Heart left ventricle (tissue), 13 donors: ENCODE measurements around the gene CTNND2.
"Not testable (repeated sequence)": the region's sequence is repeated elsewhere in the genome, so short reads cannot be mapped to it uniquely, and the experiment has no call there.

Source experiments
- POLR2A ChIP-seq, 2 donors: fragments of 450-650 bp; IDR thresholded peaks; one replicate each; pipeline ENCODE4 v1.6.1; 2017; ENCODE audit warnings: antibody characterized with exemption in 2 of 2, mild to moderate bottlenecking in 2 of 2, moderate library complexity in 2 of 2
- TF ChIP-seq, protein P1 (sequence below), 12 donors: fragments of 200-600 bp; sonication (generic) in 4 of 12; IDR thresholded peaks; one replicate each; pipeline versions ENCODE4 v1.5.0 to v1.8.0; 2018 to 2022; ENCODE audit warnings: antibody characterized with exemption in 12 of 12, mild to moderate bottlenecking in 5 of 12
- donor health status: ischemic (EF 13 %, LVEDD 7.1; RV severe dilation, severe dysfunction).
- donor health status: DM: no; HTN: yes; CAD: no.
- donor health status: DM: no; HTN: no; CAD: no.
- donor health status: ischemic (EF 25% LVEDD 6.9; RV normal size, moderate dysfunction).
- donor health status: ischemic (EF 25% LVEDD 5.7; RV mildly dilated, moderate dysfunction).
- donor health status: ischemic (EF 35%, LVEDD 5.7; RV mildly dilated, moderate dysfunction).
- donor health status: nonischemic (EF 11% LVEDD 7.7; RV severe dilation, severe dysfunction).
- donor health status: DM: yes; HTN: yes; CAD: no.
- donor health status: PGD.
- donor health status: ischemic (EF 29% LVEDD 5.4; RV normal size, mild dysfunction).
- donor health status: nonischemic (EF 23%, LVEDD 6.1; RV moderate dilation, normal function).

DNA sequence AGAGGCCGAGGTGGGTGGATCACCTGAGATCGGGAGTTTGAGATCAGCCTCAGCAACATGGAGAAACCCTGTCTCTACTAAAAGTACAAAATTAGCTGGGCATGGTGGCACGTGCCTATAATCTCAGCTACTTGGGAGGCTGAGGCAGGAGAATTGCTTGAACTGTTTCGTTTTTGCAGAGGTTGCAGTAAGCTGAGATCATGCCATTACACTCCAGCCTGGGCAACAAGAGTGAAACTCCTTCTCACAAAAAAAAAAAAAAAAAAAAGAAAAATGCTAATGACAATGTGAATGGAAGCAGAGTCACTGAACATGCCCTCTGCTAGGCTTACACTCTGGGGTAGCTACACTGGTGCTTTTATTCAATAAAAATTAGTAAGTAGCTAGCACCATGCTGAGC lies 899.7 kb downstream of the CTNND2 start:
- not testable (repeated sequence) for TF ChIP-seq POLR2A (IDR thresholded peaks at IDR 0.05)
- TF ChIP-seq, protein P1, sequence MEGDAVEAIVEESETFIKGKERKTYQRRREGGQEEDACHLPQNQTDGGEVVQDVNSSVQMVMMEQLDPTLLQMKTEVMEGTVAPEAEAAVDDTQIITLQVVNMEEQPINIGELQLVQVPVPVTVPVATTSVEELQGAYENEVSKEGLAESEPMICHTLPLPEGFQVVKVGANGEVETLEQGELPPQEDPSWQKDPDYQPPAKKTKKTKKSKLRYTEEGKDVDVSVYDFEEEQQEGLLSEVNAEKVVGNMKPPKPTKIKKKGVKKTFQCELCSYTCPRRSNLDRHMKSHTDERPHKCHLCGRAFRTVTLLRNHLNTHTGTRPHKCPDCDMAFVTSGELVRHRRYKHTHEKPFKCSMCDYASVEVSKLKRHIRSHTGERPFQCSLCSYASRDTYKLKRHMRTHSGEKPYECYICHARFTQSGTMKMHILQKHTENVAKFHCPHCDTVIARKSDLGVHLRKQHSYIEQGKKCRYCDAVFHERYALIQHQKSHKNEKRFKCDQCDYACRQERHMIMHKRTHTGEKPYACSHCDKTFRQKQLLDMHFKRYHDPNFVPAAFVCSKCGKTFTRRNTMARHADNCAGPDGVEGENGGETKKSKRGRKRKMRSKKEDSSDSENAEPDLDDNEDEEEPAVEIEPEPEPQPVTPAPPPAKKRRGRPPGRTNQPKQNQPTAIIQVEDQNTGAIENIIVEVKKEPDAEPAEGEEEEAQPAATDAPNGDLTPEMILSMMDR (IDR thresholded peaks at IDR 0.05), result not testable (repeated sequence)
